IMR-90 (cell line): ENCODE results near the gene SLC22A4. TPM values are rescaled to one million over a fixed set of nuclear protein-coding genes. Genes with fewer than 3 reads are reported as not detected.

Source experiments
- ATAC-seq: fragments of 200-7000 bp; cut with Tn5 transposase; 2 replicates; pipeline ENCODE4 v1.9.1; 2020; ENCODE audit warnings: low read depth, mild to moderate bottlenecking, moderate library complexity
- BruUV-seq: library from RNA; stranded (reverse); fragments of 400-500 nt; replicated peaks from 2 replicates; lab custom pipeline; 2021; lab: Mats Ljungman, UMichigan
- CTCF ChIA-PET: fragments of 300-600 bp; formaldehyde crosslinking; extraction: SDS; loops from one replicate; lab custom pipeline; 2021; ENCODE audit warnings: antibody characterized with exemption; lab: Yijun Ruan, JAX
- POLR2A ChIA-PET: fragments of 300-600 bp; sonication (Branson Sonifier 250); formaldehyde crosslinking; loops from one replicate; lab custom pipeline; 2022; ENCODE audit warnings: antibody characterized with exemption; ENCODE audit not compliant: unreplicated experiment; lab: Charles Lee
- DNase-seq: peaks from one replicate; pipeline ENCODE4 v3.0.0; 2013
- H2AFZ ChIP-seq: replicated peaks from 2 replicates; pipeline ENCODE3; 2013; ENCODE audit warnings: low read length, mild to moderate bottlenecking; ENCODE audit not compliant: poor library complexity
- H2AK5ac ChIP-seq: 2 replicates; pipeline ENCODE4 v1.6.1; 2013; ENCODE audit warnings: low read depth, low read length, inconsistent platforms
- H2AK9ac ChIP-seq: replicated peaks from 2 replicates; pipeline ENCODE3; 2013; ENCODE audit warnings: mild to moderate bottlenecking, low read depth, low read length, moderate library complexity; ENCODE audit not compliant: poor library complexity
- H2BK120ac ChIP-seq: 2 replicates; pipeline ENCODE4 v1.6.1; 2013; ENCODE audit warnings: low read depth, low read length, inconsistent platforms
- H2BK15ac ChIP-seq: 3 replicates; pipeline ENCODE4 v1.6.1; 2013; ENCODE audit warnings: low read depth, low read length, inconsistent platforms
- H2BK20ac ChIP-seq: 2 replicates; pipeline ENCODE4 v1.6.1; 2013; ENCODE audit warnings: low read depth, mild to moderate bottlenecking, inconsistent platforms, low read length, moderate library complexity
- H2BK5ac ChIP-seq: 2 replicates; pipeline ENCODE4 v1.6.1; 2013; ENCODE audit warnings: mild to moderate bottlenecking, low read depth, low read length, inconsistent platforms; ENCODE audit not compliant: poor library complexity, severe bottlenecking
- H3K14ac ChIP-seq: replicated peaks from 2 replicates; pipeline ENCODE4 v1.6.1; 2013; ENCODE audit warnings: low read depth, low read length, inconsistent platforms
- H3K18ac ChIP-seq: 2 replicates; pipeline ENCODE4 v1.6.1; 2013; ENCODE audit warnings: low read depth, low read length, control low read depth
- H3K23ac ChIP-seq: 2 replicates; pipeline ENCODE4 v1.6.1; 2013; ENCODE audit warnings: low read depth, low read length, inconsistent platforms
- H3K27ac ChIP-seq: 2 replicates; pipeline ENCODE4 v1.5.1; 2013; ENCODE audit warnings: mild to moderate bottlenecking, control low read depth, low read length; ENCODE audit not compliant: insufficient read depth
- H3K27me3 ChIP-seq: 2 replicates; pipeline ENCODE4 v1.6.1; 2013; ENCODE audit warnings: low read length; ENCODE audit not compliant: control insufficient read depth, insufficient read depth
- H3K36me3 ChIP-seq: 2 replicates; pipeline ENCODE4 v1.6.1; 2013; ENCODE audit warnings: low read length, mixed read lengths; ENCODE audit not compliant: control insufficient read depth, insufficient read depth
- H3K4ac ChIP-seq: 2 replicates; pipeline ENCODE4 v1.6.1; 2013; ENCODE audit warnings: low read depth, low read length, inconsistent platforms
- H3K4me1 ChIP-seq: 2 replicates; pipeline ENCODE4 v1.6.1; 2013; ENCODE audit warnings: low read length, mixed read lengths; ENCODE audit not compliant: control insufficient read depth, insufficient read depth
- H3K4me2 ChIP-seq: 2 replicates; pipeline ENCODE4 v1.6.1; 2013; ENCODE audit warnings: low read depth, mild to moderate bottlenecking, control low read depth, low read length, moderate library complexity
- H3K4me3 ChIP-seq: 2 replicates; pipeline ENCODE4 v1.5.1; 2013; ENCODE audit warnings: low read depth, mild to moderate bottlenecking, control low read depth, low read length, moderate library complexity; ENCODE audit not compliant: insufficient read depth
- H3K56ac ChIP-seq: 2 replicates; pipeline ENCODE4 v1.6.1; 2013; ENCODE audit warnings: low read length, inconsistent platforms; ENCODE audit not compliant: insufficient read depth; ENCODE audit errors: extremely low read depth
- H3K79me1 ChIP-seq, 2 experiments: 2 replicates each; pipeline ENCODE4 v1.6.1; 2013; ENCODE audit warnings: low read length in 2 of 2, inconsistent platforms in 1 of 2, low read depth in 1 of 2
- H3K9ac ChIP-seq: 2 replicates; pipeline ENCODE4 v1.6.1; 2013; ENCODE audit warnings: low read depth, low read length, control low read depth
- H3K9me1 ChIP-seq: 2 replicates; pipeline ENCODE4 v1.6.1; 2013; ENCODE audit warnings: low read length, inconsistent platforms; ENCODE audit not compliant: insufficient read depth
- H3K9me3 ChIP-seq: 2 replicates; pipeline ENCODE4 v1.6.1; 2013; ENCODE audit warnings: low read length; ENCODE audit not compliant: control insufficient read depth, insufficient read depth
- H4K20me1 ChIP-seq: 2 replicates; pipeline ENCODE4 v1.6.1; 2013; ENCODE audit warnings: low read length, inconsistent platforms; ENCODE audit not compliant: insufficient read depth
- H4K5ac ChIP-seq: 2 replicates; pipeline ENCODE4 v1.6.1; 2013; ENCODE audit warnings: mild to moderate bottlenecking, low read depth, low read length, control low read depth
- H4K8ac ChIP-seq, 2 experiments: 2 replicates each; pipeline ENCODE4 v1.6.1; 2013; ENCODE audit warnings: low read depth in 2 of 2, low read length in 2 of 2, control low read depth in 1 of 2, inconsistent platforms in 1 of 2
- H4K91ac ChIP-seq: 2 replicates; pipeline ENCODE4 v1.6.1; 2013; ENCODE audit warnings: low read depth, low read length, inconsistent platforms; ENCODE audit not compliant: insufficient read depth
- BHLHE40 ChIP-seq: fragments of 150-350 bp; IDR thresholded peaks from 2 replicates; pipeline ENCODE4 v1.6.1; 2016; ENCODE audit warnings: mild to moderate bottlenecking, low read depth, low read length
- MAFK ChIP-seq: IDR thresholded peaks from 2 replicates; pipeline ENCODE4 v1.6.1; 2012; ENCODE audit warnings: low read depth, low read length, improper control_type of control experiment
- SMC3 ChIP-seq: fragments of 150-350 bp; IDR thresholded peaks from 2 replicates; pipeline ENCODE4 v1.6.1; 2016; ENCODE audit warnings: low read depth, mild to moderate bottlenecking, antibody characterized with exemption, low read length, moderate library complexity
- USF2 ChIP-seq: fragments of 150-350 bp; IDR thresholded peaks from 2 replicates; pipeline ENCODE4 v1.6.1; 2017; ENCODE audit warnings: mild to moderate bottlenecking, antibody characterized with exemption, low read length, low read depth
- WGBS, 2 experiments: methylation state at CpG; one replicate each; pipeline versions ENCODE4 v1.1.5 to v1.1.7; 2013; ENCODE audit warnings: missing lambda C conversion rate in 2 of 2; ENCODE audit not compliant: insufficient read length in 1 of 2; ENCODE audit errors: extremely low coverage in 2 of 2; 5-methylcytosine and 5-hydroxymethylcytosine counted together
- dilution Hi-C: fragments of 300-500 bp; cut with HindIII; formaldehyde crosslinking; loops from one replicate; pipeline ENCODE4 v1.14.3; 2018; ENCODE audit warnings: low sequenced_read_pairs; ENCODE audit not compliant: unreplicated experiment
- in situ Hi-C: fragments of 300-500 bp; cut with MboI; formaldehyde crosslinking; loops from 3 replicates; pipeline ENCODE4 v1.14.3; 2019; ENCODE audit warnings: low sequenced_read_pairs, inconsistent platforms, mixed read lengths
- intact Hi-C: fragments of 100-400 bp; cut with micrococcal nuclease; formaldehyde crosslinking; loops from 2 replicates; pipeline ENCODE4 v1.10.0; 2022
- polyA plus RNA-seq, 3 experiments: library from polyadenylated mRNA; depleted of rRNA; stranded (reverse); fragments of >200 nt; gene quantifications; 2 replicates each; pipeline ENCODE4 v1.2.3, GENCODE V29; 2012; ENCODE audit warnings: low replicate concordance in 1 of 3
- total RNA-seq: library from RNA; depleted of rRNA; stranded (reverse); fragments of >200 nt; gene quantifications from 2 replicates; pipeline ENCODE4 v1.2.3, GENCODE V29; 2012

The SLC22A4 gene
- total and polyA plus RNA-seq, 2 of the 4 experiments (the other 2 are of a cell fraction): 2.6 to 3.2 TPM

DNA sequence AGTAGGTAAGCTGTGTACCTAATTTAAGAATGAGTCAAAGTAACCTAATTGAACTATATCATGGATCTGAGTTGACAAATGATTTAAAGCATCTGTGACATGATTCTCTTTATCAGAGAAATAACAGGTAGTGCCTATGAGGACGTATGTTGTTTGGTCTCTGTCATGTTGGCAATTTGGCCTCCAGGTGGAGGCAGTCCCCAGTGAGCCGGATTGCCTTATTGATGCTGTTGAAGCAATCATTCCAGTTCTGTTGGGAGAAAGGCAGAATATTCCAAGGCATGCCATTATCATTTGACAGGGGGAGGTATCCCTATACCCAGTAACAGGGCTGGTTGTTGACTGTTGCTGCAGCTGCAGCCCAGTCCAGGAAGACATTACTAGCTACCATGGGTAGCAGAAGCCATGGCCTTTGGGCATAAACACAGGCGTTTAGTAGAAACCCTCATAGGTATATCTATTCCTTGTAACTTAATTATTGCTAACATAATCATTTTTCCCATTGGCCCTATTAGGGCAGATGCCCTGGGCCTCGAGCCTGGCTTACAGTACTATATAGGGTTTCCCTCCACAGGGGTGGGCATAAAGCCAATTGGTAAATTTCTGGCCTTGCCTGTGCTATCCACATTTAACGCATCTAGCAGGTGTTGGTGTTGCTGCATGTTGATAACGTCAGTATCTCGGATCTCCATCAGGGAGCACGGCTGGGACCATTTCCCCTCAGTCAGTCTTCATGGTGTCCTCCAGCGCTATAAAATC lies 12.2 kb upstream of the SLC22A4 start:
- H3K4me1 ChIP-seq: peaks cover 2% of the 10 kb centered on the region; the same call in 1 of the 2 replicates
- no peak overlapping the region for H4K5ac ChIP-seq
- DNase-seq (no peak), ATAC-seq (no peak)
- no peaks in the 10 kb centered on the region for H4K20me1 ChIP-seq
- dilution Hi-C loops (no loop called here), in situ Hi-C loops (no loop called here), intact Hi-C loops (no loop called here)
- H2BK20ac ChIP-seq: no peak overlapping the region
- no peak overlapping the region for H2BK120ac ChIP-seq
- peak overlapping the region; percentile 47 for H2AK9ac ChIP-seq
- CTCF ChIA-PET: interaction anchor here (0.6 to 1.5 kb wide), 3 partner anchors 10 to 219 kb away, joined by 3 to 4 read pairs (median 4); partner anchors contain the start of gene SLC22A4
- no peak overlapping the region for H2AFZ ChIP-seq
- H3K79me1 ChIP-seq: no peaks in the 10 kb centered on the region
- no TSS peak for BruUV-seq
- no peak for TF ChIP-seq SMC3
- TF ChIP-seq MAFK: peak; percentile 8; the same call in 1 of the 2 replicates
- TF ChIP-seq USF2: no peak
- no peak for TF ChIP-seq BHLHE40
- no peak overlapping the region for H3K18ac ChIP-seq
- no peak overlapping the region for H3K9ac ChIP-seq
- H3K36me3 ChIP-seq: no peaks in the 10 kb centered on the region
- H4K8ac ChIP-seq: no peak overlapping the region
- H3K9me1 ChIP-seq: peaks cover 3% of the 10 kb centered on the region; the same call in 1 of the 2 replicates
- H3K14ac ChIP-seq: no peak overlapping the region
- H3K27me3 ChIP-seq: peaks cover 5% of the 10 kb centered on the region
- POLR2A ChIA-PET: no interaction called here
- no peak overlapping the region for H2BK15ac ChIP-seq
- H3K4ac ChIP-seq: no peak overlapping the region
- no peak overlapping the region for H3K4me2 ChIP-seq
- no peak overlapping the region for H3K27ac ChIP-seq
- H3K56ac ChIP-seq: no peak overlapping the region
- no peak overlapping the region for H3K4me3 ChIP-seq
- no peak overlapping the region for H3K23ac ChIP-seq
- H2AK5ac ChIP-seq: no peak overlapping the region
- H2BK5ac ChIP-seq: no peak overlapping the region
- 89% methylated on average over 5 of the region's 9 CpGs; no CpG with 5 or more reads in 1 of the 2 experiments for WGBS, 2 experiments
- H3K9me3 ChIP-seq: no peaks in the 10 kb centered on the region
- no peak overlapping the region for H4K91ac ChIP-seq
